Activated CD4-positive, CD25-positive, alpha-beta regulatory T cell treated with anti-CD3 and anti-CD28 coated beads, Interleukin-2, amount 50 U/mL, for 72 hours (primary cell): ENCODE results near the gene ARL2BP.
"Not testable (repeated sequence)": the region's sequence is repeated elsewhere in the genome, so short reads cannot be mapped to it uniquely, and the experiment has no call there.

Experiments used
- DNase-seq: peaks from one replicate; pipeline ENCODE4 v3.0.0; 2021

Gene ARL2BP

DNA sequence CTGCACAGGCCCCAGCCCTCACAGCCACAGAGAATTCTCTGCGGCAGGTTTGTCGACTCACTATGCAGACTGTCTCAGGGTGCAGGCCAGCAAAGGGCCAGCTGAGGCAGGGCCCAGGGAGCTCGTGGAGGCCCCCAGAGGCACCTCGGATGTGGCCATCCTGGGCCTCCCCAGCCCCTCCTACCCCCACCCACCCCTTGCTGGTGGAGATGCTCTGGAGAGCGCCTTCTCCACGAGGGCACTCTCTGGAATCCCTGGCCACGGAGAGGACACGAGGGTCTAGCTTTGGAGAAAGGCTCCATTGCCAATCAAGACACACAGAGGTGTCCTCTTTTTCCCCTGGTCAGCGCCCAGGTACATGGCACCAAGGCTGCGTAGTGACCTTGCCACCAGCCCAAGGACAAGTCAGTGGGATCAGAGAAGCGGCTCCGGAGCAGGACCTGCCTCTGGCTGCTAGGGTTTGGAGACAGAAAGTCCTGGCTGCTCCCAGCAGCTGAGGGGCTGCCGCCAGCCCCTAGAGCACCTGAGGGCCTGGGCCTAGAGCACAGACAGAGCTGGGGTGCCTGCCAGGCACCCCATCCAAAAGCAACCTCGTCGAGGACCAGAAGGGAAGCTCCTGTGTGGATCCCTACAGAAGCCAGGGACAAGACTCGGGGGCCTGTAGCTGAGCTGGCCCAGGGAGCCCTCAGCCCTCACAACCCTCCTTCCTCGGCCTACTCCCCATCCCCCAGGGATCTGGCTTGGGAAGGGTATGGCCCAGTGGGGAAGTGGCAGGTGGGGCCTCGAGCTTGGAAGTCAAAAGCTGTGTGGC lies 18.7 kb downstream of the ARL2BP start:
- no peak for DNase-seq

DNA sequence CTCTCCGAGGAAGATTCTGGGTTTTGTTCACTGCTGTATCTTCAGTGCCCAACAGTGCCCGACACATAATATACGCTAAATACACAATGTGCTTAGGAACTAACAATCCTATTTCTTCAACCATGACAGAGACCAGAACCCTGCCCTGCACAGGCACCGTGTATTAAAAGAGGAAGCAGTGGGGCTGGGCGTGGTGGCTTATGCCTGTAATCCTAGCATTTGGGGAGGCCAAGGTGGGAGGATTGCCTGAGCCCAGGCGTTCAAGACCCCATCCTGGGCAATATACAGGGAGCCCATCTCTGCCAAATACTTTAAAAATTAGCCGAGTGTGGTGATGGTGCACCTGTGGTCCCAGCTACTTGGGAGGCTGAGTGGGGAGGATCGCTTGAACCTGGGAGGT lies 19.3 kb downstream of the ARL2BP start:
- DNase-seq: no peak

DNA sequence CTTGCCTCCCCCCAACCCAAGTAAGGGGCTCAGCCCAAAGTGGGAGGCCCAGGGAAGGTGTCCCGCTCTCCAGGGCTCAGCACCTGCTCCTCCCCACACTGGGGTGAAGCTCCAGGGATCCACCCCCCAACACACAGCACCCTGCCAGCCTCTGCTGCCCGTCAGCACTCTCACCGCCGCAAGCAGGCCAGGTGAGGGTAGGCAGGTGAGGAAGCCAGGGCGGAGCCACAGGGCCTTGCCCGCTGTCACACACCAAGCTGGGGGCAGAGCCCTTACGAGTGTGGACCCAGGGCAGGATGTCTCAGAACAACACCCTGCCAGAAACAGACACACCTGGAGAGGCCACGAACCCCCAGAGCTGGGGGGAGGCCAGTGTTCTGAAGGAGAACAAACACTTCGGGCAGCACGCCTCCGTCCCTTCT lies 19.9 kb downstream of the ARL2BP start:
- DNase-seq: no peak

DNA sequence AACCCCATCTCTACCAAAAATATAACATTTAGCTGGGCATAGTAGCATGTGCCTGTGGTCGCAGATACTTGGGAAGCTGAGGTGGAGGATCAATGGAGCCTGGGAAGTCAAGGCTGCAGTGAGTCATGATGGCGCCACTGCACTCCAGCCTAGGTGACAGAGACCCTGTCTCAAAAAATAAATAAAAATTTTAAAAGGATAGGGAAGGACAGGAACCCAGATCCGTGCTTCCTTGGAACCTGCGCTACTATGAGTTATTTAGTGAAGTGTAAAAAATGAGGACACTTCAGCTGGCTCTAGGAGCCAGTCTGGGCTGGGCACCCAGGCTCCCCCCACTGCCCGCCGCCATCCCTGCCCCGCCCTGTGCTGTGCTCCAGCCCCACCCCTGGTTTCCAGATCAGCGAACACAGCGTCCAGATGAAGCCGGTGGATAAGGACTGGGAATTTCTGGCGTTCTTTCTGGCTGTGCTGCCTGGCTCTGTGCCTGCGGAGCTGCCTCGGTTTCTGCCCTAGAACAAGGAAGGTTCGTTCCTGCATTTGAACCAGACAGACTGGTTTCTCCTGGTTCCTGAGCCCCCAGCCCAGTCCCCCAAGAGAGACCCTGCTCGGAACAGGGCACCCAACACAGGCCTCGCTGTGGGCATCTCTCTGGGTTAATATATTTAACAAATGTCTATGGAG lies 20.9 kb downstream of the ARL2BP start:
- DNase-seq: no peak

DNA sequence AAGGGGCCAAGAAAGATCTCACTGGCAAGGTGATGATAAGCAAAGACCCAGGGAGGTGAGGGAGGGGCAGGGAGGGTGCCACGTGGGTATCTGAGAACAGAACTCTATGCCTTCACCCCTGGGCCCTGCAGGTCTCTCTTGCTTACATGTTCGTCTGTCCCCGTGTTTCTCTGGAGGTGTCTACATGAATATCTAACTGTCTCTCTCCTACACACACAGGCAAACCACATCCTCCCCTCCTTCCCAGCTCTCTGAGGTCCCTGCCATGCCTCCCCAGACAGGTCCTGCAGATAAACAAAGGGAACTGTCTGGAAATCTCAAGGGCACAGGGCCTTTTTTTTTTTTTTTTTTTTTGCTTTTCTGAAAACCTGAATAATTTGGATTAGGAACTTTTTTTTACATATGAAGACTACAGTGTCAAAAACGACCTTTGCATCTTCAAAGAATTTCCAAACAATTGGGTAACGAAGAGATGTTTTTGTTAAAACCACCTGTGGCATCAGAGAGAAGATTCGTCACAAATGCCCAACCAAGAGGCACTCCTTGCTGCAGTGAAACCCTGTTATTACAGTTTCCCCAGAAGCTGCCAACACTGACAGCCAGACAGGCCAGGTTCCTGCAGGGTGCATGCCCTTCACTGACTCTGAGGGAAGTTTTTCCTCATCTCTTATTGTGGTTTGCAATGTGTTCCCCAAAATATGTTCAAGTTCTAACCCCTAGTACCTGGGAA lies 21.6 kb downstream of the ARL2BP start:
- no peak for DNase-seq

DNA sequence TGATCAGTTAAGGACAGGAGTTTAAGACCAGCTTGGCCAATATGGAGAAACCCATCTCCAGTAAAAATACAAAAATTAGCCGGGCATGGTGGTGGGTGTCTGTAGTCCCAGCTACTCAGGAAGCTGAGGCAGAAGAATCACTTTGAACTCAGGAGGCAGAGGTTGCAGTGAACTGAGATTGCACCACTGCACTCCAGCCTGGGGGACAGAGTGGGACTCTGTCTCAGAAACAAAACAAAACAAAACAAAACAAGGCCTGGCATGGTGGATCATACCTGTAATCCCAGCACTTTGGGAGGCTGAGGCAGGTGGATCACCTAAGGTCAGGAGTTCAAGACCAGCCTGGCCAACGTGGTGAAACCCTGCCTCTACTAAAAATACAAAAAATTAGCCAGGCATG lies 22.3 kb downstream of the ARL2BP start:
- DNase-seq: not testable (repeated sequence)

DNA sequence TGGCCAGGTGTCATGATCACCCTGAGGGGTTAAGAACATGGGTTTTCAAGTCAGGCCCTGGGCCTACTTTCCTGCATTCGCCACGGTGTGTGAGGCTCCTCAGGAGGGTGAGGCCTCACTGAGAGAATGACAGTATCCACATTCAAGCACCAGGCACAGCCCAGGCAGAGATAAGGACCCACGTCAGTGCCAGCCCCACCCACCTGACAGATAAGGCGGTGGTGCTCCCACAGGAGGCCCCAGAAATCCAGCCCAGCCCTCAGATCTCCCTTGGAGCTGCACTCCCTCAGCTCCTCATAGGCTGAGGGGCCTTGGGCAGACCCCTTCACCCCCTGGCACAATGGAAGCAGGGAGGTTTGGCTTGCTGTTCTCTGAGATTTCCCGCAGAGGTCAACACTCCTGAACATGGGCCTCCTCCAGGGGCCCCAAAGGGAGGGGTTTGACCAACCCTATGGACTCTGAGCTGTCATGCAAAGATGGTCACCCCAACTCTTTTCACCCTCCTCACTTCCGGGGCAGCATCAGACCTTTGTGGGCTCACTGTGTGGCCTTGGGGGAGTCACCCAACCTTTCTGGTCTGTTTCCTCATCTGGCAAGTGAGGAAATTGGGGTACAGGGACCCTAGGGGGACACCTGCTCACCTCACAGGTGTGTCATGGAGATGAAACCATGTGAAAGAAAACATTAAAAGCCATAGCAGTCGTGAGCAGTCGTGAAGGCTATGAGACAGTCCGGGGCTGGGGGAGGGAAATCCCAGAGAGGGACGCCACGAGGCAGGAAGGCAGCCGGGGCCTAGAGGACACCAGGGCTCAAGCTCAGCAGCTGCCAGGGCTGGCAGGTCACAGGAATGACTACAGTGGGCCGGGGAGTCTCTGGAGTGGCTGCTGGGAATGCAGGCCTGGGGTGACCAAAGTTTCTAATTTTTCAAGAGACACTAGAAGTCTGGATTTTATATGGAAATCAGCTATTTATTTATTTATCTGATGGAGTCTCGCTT lies 24.0 kb downstream of the ARL2BP start:
- no peak for DNase-seq

DNA sequence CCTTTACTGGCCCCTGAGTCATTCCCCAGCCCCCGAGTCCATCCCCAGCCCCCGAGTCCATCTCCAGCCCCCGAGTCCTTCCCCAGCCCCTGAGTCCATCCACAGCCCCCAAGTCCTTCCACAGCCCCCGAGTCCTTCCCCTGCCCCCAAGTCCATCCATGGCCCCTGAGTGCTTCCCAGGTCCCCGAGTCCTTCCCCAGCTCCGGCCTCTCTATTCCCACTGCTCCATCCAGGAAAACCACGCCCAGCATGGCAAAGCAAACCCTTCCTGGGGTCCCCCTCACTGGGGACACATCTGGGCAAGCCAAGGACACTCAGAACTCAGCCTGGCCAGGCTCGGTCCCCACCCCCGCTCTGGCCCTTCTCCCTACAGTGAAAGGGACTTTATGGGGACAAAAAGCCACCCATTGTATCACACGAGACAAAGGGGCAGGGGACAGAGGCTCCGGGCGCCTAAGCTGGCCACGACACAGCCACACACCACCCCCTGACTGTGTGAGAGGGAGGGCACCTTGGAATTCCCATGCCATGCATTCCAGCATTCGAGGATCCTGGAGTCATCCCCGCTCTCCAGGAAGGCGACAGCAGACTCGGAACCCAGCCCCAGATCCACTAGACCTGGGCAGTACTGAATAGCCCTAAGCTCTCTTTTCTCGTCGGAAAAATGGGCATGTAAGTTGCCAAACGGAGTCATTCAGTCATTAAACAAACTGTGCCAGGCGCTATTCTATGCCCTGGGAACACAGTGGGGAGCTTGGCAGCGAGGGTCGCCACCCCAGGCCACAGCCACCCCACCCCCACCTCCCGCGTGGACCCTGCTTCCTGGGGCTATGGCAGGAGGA lies 25.4 kb downstream of the ARL2BP start:
- no peak for DNase-seq

DNA sequence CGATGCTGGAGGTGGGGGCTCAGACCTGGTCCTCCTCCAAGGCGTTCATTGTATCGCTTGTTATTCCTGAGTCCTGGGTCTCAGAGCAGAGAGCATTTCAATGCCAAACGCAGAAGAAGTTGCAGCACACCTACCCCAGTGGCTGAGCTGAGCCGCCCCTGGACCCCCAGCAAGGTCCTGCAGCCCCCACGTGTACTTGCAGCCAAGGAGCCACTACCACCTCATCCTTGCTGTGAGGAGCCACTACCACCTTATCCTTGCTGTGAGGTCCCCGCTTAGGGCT lies 25.9 kb downstream of the ARL2BP start:
- DNase-seq: no peak

DNA sequence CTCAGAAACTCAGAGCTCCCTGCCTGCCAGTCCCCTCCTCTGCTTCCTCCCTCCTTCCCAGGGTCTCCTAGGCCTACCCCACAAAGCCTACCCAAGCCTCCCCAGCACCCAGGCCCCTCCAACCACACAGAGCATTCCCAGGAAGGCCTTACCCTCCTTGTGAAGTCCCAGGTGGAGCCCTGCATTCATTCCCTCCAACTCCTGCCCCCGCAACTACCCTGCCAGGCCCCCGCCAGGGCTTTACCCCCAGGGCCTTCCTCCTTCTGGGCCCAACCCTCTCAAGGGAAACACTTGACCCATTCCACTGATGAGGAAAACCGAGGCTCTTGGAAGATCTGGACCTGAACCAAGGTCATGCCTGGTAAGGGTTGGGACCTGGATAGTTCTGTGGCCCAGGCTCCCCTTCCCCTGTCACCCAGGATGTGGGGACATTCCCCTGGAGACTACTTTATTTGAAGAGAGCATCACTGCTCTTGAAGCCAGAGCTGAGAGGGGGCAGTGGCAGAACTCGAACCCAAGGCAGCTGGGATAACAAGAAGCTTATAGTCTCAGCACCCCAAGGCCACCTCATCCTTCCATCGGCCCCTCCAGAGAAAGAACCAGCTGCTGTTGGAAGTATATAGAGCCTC lies 26.9 kb downstream of the ARL2BP start:
- no peak for DNase-seq

DNA sequence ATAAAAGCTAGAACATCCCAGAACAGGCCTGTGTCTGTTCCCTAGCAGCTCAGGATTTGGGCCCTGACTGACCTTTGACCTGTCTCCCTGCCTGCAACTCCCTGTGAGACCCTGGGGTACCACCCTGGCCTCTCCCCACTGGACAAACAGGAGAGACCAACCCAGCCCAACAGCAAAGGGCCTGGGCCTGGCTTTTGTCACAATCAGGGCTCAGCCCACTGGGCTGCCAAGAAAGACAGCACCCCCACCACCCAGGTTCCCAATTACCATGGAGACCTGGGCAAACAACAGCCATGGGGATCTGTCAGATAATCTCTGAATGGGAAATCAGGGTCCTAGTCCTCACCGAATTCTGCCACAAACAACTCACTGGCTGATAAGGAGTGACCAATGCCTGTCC lies 28.3 kb downstream of the ARL2BP start:
- no peak for DNase-seq

DNA sequence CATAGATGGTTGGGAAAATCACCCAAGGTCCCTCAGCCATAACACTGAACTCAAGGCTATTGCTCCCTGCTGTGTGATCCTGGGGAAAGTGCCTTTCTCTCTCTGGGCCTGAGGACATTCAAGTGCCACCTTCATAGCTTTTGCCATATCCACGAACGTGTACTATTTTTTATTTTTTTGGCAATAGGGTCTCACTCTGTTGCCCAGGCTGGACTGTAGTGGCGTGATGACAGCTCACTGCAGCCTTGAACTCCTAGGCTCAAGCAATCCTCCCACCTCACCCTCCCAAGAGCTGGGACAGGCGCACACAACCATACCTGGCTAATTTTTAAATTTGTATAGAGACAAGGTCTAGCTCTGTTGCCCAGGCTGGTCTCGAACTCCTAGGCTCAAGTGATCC lies 28.8 kb downstream of the ARL2BP start:
- no peak for DNase-seq

DNA sequence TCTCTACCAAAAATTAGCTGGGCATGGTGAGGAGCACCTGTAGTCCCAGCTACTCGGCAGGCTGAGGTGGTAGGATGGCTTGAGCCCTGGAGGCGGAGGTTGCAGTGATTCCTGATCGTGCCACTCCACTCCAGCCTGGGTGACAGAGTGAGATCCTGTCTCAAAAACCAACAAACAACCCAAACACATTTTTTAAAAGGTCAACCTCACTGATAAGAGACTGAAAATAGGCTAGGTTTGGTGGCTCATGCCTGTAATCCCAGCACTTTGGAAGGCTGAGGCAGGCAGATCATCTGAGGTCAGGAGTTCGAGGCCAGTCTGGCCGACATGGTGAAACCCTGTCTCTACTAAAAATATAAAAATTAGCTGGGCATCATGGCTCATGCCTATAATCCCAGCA lies 30.9 kb downstream of the ARL2BP start:
- DNase-seq: not testable (repeated sequence)

DNA sequence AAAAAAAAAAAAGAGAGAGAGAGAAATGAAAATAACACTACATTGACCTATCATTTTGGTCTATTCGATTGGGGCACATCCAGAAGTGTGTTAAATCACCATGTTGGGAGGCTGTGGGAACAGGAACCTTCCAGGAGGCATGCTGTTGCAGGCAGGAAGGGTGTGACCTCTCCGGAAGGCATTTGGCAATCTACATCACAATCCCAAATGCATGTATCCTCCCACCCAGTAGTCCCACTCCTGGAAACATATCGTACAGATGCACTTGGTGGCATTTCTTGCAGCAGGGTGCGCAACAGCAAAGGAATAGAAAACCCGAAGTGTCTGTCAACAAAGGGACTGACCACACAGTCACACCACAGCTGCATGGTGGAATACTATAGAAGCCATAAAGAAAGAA lies 31.5 kb downstream of the ARL2BP start:
- DNase-seq: no peak

DNA sequence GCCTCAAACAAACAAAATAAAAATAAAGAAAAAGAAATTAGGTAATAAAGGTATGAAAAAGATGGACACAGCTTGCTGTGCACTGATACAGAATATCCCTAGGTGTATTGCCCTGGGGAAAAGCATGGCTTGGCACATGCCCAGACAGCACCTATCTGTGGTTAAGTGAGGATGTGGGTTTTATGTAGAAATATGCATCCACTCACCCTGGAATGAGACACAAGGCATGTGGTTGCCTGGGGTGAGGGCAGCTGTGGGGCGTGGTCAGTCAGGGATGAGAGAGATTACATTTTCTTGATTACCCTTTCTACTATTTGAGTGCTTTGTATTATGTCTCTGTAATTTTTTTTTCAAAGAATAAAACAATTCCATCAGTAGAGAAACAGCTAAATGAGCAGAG lies 32.5 kb downstream of the ARL2BP start:
- peak; percentile 44 for DNase-seq

DNA sequence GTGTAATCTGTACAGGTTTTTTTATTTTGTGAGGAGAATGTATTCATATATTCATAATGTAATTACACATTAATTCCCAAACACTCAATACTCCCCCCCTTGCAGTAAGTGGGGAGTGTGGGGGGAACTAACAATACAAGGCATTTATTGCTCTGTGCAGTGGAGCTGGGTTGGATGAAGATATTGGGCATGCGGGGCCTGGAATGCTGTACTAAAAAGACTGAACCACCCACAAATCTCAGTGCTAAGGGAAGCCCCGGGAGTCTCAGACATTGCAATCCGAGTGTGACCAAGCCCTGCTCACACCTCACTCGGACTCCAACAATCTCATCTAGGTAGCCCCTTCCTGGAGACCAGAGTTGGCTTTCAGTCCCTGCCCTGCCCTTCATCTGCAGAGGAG lies 33.4 kb downstream of the ARL2BP start:
- DNase-seq: no peak

DNA sequence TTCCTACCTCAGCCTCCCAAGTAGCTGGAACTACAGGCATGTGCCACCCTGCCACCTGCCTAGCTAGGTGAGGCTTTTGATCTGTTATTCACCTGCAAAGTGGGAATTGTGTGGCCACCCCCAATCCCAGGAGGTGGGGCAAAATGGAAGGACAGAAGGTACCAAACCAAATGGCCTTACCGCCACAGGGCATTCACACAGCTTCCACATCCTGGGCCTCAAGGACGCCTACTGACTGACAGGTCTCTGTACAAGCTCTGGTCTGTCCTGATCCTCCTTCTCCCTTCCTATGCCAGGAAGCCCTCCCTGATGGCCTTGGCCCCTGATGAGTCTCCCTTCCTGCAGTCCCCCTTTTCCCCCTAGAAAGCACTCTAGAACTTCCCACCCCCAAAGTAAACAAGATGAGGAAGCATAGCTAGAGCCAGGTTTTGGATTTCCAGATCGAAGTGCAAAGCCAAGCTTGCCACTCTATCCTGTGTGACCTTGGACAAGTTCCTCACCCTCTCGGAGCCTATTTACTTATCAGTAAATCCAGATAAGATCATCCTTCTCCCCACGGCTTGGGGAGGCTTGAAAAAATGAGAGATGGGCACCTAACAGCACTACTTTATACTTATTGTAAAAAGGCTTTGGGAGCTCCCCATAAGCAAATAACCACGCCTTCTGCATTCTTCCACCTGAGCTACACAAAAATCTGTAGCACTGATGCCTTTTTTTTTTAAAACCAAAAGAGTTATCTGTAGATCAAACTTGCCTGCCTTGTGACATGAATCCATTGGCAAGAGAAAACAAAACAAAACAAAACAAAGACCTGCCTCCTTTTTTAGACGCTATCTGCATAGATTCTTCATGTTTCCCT lies 35.0 kb downstream of the ARL2BP start:
- DNase-seq: no peak

DNA sequence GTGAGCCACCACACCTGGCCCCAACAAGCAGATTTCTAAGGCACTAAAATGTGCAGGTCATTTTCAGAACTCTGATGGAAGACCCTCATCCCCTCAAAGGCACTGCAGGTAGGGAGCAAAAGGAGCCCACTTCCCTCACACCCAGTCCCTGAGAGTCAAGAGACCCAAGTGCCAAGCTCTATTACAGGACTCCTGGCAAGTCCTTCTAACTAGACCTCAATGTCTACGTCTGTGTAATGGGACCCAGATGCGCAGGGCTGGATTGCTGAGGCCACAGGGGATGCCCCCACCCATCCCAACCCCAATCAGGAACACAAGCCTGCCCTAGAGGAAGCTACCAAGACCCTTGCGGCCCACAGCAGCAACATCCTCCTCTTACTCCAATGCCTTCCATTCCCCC lies 36.7 kb downstream of the ARL2BP start:
- DNase-seq: no peak

DNA sequence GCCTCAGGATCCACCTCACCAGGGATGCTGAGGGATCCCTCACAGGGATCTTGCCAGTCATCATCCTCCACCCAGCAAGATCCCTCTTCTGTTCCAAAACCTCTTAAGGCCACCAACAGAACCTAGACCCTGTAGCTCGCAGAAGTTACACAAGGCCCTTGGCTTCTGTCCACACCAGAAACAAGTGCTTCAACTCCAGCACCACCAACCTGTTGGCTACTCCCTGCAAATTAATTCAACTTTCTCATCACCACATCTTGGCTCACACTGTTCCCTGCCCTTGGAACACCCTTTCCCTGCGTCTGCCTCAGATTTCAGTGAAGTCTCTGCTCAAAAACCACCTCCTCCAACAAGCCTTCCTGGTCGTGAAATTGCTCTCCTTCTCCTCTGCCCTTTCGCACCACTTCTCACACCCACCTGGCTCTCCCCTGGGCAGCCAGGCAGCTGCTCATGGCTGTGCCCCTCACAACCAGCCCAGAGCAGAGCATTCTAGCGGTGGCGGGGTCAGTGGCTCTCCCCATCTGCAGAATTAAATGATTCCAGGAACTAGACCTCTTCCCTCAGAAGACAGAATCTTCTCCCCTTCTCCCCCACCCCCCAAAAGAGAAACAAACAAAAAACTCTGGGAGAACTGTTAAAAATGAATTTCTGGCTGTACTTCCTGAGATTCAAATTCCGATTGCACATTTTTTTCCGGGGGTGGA lies 37.6 kb downstream of the ARL2BP start:
- no peak for DNase-seq
